ENCODE data around the gene DNAJC4.

The DNAJC4 gene

GRCh38 chr11:64283092-64283491 lies 52.7 kb downstream of the DNAJC4 start:
- no peak for DNase-seq

Measured in NCI-H1417 (cell line).